Activated gamma-delta T cell treated with Interleukin-2 at 50 U/mL for 16 hours (primary cell): ENCODE results near the gene CDHR5.

Experiments
- DNase-seq: peaks from one replicate; pipeline ENCODE4 v3.0.0-alpha.2; 2020

Gene CDHR5

GRCh38 chr11:620935-621814 lies 3.6 kb downstream of the CDHR5 start:
- no peak for DNase-seq

- DNase-seq = peak; percentile 2
Observed at GRCh38 chr11:620201-620600, 4.6 kb downstream of the CDHR5 start.

- DNase-seq = no peak
Observed at GRCh38 chr11:619628-620050, 5.1 kb downstream of the CDHR5 start.

DNA sequence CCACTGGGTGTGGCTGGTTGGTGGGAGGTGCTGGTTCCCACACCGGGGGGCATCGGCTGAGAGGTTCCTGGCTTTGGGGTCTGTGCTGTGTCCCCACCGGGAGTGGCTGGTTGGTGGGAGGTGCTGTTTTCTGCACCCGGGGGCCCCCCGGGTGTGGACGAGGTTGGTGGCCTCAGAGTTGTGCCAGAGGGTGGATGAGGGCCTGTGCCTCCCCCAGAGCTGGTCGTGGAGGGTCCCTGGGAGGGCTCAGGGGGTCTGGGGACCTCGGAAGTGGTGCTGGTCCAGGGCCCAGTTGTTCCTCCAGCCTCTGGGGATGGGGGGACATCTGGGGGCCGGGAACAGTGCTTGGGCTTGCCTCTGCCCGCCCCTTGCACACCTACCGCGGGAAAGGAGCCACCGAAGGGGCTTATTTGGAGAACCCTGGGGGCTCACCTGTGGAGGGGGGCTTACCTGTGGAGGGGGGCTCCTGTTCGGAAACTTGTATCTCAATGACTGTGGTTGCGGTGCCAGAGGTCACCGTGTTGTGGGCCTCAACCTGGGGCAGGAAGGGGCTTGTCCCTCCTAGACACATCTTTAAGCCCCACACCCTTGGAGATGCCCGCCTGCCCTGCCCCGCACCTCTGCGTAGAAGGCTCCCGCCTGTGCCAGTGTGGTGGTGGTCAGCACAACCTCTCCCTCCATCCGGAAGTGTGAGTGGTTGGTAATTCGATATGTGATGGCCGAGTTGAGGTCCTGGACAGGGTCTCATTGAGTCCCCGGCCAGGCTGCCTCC lies 5.7 kb downstream of the CDHR5 start:
- no peak for DNase-seq

DNA sequence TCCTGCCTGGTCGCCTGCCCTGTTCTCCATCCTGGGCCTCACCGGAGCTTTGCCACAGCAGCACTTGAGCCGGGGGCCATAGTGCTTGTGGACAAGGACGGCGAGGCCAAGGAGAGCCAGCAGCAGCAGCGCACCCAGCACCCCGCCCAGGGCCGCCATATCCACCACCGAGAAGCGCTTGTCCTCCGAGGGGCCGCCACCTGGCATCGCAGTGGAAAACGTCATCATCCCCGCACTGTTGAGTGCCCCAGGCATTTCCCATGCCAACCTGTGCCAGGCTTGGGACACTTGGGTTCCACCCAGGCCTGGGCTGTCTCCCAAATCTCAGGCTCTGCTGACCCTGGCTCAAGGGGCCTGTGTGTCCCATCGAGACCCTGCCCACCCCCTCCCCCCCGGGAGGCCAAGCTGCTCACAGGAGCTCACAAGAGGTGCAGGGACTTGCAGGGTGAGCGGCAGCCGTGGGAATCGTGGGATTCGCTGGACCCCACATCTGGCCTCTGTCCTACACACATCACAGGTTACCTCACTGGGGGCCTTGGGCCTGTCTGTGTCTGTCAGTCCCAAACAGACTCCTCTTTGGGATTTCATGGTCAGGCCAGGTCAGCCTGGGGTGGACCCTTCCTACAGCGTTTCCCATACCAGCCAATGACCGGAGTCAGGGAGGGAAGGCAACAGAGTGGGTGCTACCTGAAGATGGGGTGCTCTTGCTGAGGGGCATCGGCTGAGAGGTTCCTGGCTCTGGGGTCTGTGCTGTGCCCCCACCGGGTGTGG lies 6.7 kb downstream of the CDHR5 start:
- DNase-seq = no peak

DNA sequence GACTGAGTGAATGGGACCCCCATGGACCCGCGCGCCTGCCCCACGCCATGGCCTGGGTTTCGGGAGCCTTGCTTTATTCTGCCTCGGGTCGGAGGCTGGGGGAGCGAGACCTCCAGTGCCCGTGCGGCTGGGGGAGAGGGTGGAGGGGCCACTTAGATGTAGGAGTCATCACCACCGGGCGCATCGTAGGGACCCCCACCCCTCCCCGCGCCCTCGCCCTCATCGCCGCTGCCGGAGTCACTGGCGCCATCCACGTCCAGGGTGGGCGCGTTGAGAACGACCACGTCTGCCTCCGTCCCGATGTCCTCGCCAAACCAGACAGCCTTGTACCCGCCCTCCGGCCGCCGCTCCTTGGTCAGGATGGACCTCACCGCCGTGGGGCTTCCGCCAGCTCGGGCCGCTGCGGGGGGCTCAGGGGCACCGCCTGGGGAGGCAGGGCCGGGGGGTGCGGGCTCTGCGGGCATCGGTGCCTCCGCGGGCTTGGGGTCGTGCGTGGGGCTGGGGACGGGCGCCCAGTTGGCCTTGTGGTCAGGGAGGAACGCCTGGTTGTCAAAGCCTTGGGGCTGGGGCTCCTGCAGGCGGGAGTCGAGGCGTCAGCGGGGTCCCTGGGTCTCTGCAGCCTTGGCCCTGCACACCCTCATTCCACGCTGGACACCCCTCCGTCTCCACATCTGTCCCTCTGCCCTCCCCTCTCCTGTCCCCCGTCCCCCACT lies 7.4 kb downstream of the CDHR5 start:
- no peak for DNase-seq

DNA sequence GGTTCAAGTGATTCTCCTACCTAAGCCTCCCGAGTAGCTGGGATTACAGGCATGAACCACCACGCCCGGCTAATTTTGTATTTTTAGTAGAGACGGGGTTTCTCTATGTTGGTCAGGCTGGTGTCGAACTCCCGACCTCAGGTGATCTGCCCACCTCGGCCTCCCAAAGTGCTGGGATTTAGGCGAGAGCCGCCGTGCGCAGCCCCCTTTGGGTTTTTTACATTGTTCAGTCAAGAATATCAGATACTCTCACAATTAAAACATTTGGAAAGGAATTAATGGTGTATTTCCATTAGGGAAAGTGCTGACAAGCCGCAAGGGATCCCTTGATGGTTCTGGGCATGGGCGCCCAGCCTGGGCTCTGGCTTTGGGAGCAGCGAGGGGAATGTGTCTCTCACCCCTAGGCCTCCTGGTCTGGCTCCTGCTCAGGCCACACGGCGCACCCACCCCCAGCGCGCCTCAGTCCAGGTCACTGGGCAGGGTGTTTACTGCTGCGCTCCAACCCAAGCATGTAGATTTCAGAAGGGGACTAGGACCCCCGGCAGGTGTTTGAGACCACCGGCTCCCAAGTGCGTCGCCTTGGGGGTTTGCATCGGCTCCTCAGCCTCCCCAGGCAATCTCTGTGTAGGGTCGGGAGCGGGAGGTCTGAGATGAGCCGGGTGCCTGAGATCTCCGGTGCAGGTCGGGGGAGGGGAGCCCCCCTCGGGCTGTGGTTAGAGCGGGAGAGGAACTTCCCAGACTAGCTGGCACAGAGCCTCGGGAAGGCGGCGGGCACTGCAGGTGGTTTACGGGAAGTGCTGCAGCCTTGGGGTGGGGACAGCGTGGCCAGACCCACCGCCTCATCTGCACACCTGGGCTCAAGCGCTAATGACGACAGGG lies 8.2 kb downstream of the CDHR5 start:
- DNase-seq = no peak

DNA sequence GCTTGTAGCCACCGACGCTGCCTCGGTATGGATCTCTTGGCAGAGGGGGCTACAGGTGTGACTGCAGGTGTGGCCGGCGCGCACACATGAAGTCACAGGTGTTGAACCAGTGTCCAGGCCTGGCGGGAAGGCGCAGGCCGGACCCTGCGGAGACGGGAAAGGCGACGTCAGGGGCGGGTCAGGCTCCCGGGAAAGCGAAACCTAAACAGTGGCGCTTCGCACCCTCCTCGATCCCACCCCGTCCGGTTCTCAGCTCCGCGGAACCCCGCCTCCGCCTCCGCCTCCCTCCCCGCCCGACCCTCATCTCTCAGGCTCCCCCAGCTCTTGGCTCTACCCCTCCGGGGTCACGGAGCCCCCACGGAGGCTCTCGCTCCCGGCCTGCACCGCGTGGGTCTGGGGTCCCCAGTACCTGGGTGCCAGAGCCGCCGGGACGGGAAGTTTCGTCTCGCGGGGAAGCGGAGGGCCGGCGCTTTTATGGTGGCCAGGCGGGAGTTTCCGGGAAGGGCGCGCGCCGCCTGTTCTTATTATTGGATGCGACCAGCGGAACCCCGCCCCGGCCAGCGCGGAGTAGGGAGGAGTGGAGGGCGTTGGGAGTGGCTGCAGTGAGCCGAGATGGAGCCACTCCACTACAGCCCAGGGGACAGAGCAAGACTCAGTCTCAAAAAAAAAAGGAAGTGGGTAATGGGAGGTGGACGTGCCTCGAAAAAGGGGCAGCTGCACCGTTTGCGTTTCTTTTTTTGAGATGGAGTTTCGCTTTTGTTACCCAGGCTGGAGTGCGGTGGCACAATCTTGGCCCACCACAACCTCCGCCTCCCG lies 9.0 kb downstream of the CDHR5 start, which contains the start of gene IRF7:
Gene IRF7, minus strand, starts transcription at position 447 of the 816 bp plus-strand sequence. CDS start 586 bp downstream, outside the sequence.
- DNase-seq = peak; percentile 87

- no peak for DNase-seq
Observed at GRCh38 chr11:614623-615503, 9.9 kb downstream of the CDHR5 start.

GRCh38 chr11:614021-614622 lies 10.6 kb downstream of the CDHR5 start:
- no peak for DNase-seq

GRCh38 chr11:613369-613968 lies 11.3 kb downstream of the CDHR5 start:
- peak; percentile 82 for DNase-seq

GRCh38 chr11:612961-613300 lies 11.8 kb downstream of the CDHR5 start:
- DNase-seq = no peak

DNA sequence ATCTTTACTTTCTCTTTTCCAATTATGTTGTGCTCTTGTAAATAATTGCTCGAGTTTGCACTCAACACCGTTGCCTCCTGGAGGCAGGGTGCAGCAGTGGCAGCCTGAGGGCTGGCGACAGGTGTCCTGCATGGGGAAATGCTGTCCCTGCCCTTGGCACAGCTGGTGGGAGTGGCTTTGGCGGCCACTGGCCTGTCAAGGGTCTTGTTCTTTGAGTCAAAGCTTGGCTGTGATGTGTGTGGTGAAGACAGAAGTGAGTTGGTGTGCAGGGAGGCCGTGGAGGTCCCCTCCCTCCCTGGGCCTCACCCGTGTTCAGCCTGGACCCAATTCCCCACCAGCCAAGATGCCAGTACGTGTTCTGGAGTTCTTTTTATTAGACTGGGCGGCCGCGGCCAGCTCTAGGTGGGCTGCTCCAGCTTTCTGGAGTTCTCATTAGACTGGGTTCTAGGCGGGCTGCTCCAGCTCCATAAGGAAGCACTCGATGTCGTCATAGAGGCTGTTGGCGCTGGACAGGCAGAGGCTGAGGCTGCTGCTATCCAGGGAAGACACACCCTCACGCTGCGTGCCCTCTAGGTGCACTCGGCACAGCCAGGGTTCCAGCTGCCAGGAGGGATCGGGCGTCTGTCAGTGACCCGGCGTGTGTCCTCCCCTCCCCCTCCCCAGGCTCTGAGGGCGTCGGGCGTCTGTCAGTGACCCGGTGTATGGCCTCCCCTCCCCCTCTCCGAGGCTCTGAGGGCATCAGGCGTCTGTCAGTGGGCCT lies 12.4 kb downstream of the CDHR5 start:
- DNase-seq = no peak

DNA sequence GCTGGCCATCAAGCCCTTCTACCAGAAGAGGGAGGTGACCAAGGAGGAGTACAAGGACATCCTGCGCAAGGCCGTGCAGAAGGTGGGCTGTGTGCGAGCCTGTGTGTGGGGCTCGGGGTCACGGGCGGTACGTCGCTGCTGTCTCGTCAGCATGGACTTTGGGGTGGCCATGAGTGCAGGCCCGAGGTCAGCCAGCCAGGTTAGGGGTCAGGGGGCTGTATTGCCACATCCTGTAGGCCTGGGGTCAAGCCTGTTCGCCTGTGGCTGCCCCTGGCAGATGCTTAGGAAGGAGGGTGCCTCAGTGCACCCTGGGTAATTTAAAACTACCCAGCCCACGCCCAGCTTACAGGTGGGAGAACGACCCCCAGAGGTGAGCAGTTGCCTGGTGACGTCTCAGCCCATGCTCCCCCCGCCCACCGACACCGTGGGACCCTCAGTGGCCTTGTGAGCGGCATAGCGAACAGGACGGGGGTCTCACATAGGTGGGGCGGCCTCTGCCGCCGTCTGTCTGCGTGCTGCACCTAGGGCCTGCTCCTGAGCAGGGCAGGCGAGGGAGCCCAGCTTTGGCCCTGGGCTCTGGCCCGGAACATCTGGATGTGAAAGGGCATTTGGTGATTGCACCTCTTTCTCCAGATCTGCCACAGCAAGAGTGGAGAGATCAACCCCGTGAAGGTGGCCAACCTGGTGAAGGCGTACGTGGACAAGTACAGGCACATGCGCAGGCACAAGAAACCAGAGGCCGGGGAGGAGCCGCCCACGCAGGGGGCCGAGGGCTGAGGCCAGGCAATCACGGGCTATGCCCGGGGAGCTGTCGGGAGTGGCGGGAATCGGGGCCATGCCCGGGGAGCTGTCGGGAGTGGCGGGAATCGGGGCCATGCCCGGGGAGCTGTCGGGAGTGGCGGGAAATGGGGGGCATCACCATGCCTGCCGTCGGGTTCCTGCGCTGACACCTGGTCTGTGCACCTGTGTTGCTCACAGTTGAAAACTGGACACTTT lies 13.5 kb downstream of the CDHR5 start:
- DNase-seq = no peak

DNA sequence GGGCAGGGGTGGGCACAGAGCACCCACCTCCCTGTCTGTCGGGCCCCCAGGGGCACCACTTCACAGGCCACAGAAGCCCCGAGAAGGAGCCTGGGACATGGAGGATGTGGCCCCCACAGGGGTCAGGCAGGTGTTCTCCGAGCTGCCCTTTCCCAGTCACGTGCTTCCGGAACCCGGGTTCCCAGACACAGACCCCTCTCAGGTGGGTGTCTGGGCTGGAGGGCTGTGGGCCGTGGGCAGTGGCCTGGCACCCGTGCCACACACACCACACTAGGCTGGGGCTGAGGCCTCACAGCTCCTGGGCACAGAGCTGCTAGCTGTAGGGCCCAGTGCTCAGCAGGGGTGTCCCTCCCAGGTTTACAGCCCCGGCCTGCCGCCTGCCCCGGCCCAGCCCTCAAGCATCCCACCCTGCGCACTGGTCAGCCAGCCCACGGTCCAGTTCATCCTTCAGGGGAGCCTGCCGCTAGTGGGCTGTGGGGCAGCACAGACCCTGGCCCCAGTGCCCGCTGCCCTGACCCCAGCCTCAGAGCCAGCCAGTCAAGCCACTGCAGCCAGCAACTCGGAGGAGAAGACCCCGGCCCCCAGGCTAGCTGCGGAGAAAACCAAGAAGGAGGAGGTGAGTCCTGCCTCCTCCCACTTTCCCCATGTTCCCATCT lies 14.5 kb downstream of the CDHR5 start:
- no peak for DNase-seq

DNA sequence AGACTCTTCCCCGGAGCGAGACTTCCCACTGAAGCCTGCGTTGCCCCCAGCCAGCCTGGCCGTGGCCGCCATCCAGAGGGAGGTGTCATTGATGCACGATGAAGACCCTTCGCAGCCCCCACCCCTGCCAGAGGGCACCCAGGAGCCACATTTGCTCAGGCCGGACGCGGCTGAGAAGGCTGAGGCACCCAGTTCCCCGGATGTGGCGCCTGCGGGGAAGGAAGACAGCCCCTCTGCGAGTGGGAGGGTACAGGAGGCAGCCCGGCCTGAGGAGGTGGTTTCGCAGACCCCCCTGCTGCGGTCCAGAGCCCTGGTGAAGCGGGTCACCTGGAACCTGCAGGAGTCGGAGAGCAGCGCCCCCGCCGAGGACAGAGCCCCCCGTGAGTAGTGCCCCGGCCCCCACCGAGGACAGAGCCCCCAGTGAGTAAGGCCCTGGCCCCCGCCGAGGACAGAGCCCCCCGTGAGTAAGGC lies 15.4 kb downstream of the CDHR5 start:
- no peak for DNase-seq
